ENCODE results near the gene UNK. TPM values are rescaled to one million over a fixed set of nuclear protein-coding genes. Genes with fewer than 3 reads are reported as not detected.
"Not testable (repeated sequence)": the region's sequence is repeated elsewhere in the genome, so short reads cannot be mapped to it uniquely, and the experiment has no call there.

The UNK gene
- total RNA-seq, 1 donor from 2014 or later = 16.8 TPM

- intact Hi-C loops (cut with DNase I) = no loop called here
- no peak for DNase-seq (ENCODE audit: low spot score)
Observed at GRCh38 chr17:75783069-75783783, 1.4 kb upstream of the UNK start.

- intact Hi-C loops (cut with DNase I) = loop anchor here (1.0 to 2.0 kb wide), 2 partner anchors 71 to 93 kb away; partner anchors contain the start of gene WBP2
- no peak for DNase-seq (ENCODE audit: low spot score)
Observed at GRCh38 chr17:75783803-75784472, 668 bp upstream of the UNK start.

GRCh38 chr17:75785016-75785890 is 647 bp downstream of the UNK start:
- intact Hi-C loops (cut with DNase I) = loop anchor here (2.0 to 5.0 kb wide), 2 partner anchors 42 to 70 kb away; partner anchors contain the start of gene WBP2
- DNase-seq (ENCODE audit: low spot score) = peak; percentile 96

- intact Hi-C loops (cut with DNase I) = no loop called here
- no peak for DNase-seq (ENCODE audit: low spot score)
Observed at GRCh38 chr17:75791254-75791653, 6.6 kb downstream of the UNK start.

GRCh38 chr17:75793460-75793859 is 8.9 kb downstream of the UNK start:
- intact Hi-C loops (cut with DNase I) = no loop called here
- DNase-seq (ENCODE audit: low spot score) = no peak

- DNase-seq (ENCODE audit: low spot score) = peak; percentile 2
- intact Hi-C loops (cut with DNase I) = no loop called here
Observed at GRCh38 chr17:75795820-75796607, 11.4 kb downstream of the UNK start.

- DNase-seq (ENCODE audit: low spot score) = peak; percentile 50
- intact Hi-C loops (cut with DNase I) = no loop called here
Observed at GRCh38 chr17:75799402-75799801, 14.8 kb downstream of the UNK start.

- intact Hi-C loops (cut with DNase I) = no loop called here
- no peak for DNase-seq (ENCODE audit: low spot score)
Observed at GRCh38 chr17:75803883-75804282, 19.3 kb downstream of the UNK start.

GRCh38 chr17:75806822-75807500 is 22.4 kb downstream of the UNK start:
- intact Hi-C loops (cut with DNase I) = no loop called here

GRCh38 chr17:75807861-75808260 is 23.3 kb downstream of the UNK start:
- DNase-seq (ENCODE audit: low spot score) = peak; percentile 67
- intact Hi-C loops (cut with DNase I) = loop anchor here (2.0 kb wide), 2 partner anchors 41 to 69 kb away; no protein-coding TSS in a partner anchor

More at GRCh38 chr17:75806822-75807500, 22.4 kb downstream of the UNK start:
- peak; percentile 50 for DNase-seq (ENCODE audit: low spot score)

GRCh38 chr17:75808549-75808904 is 23.9 kb downstream of the UNK start:
- no peak for DNase-seq (ENCODE audit: low spot score)
- intact Hi-C loops (cut with DNase I) = loop anchor here (2.0 kb wide), 2 partner anchors 40 to 68 kb away; no protein-coding TSS in a partner anchor

GRCh38 chr17:75808905-75809621 is 24.5 kb downstream of the UNK start:
- DNase-seq (ENCODE audit: low spot score) = peak; percentile 85
- intact Hi-C loops (cut with DNase I) = loop anchor here (2.0 kb wide), 2 partner anchors 40 to 68 kb away; no protein-coding TSS in a partner anchor

- intact Hi-C loops (cut with DNase I) = loop anchor here (2.0 kb wide), 2 partner anchors 39 to 67 kb away; no protein-coding TSS in a partner anchor
- DNase-seq (ENCODE audit: low spot score) = no peak
Observed at GRCh38 chr17:75809631-75810111, 25.1 kb downstream of the UNK start.

GRCh38 chr17:75810216-75810615 is 25.6 kb downstream of the UNK start:
- no peak for DNase-seq (ENCODE audit: low spot score)
- intact Hi-C loops (cut with DNase I) = no loop called here

- intact Hi-C loops (cut with DNase I) = not testable (repeated sequence)
Observed at GRCh38 chr17:75810756-75811155, 26.1 kb downstream of the UNK start.

GRCh38 chr17:75811174-75811573 is 26.6 kb downstream of the UNK start:
- intact Hi-C loops (cut with DNase I) = no loop called here
- DNase-seq (ENCODE audit: low spot score) = no peak

More at GRCh38 chr17:75810756-75811155, 26.1 kb downstream of the UNK start:
- DNase-seq (ENCODE audit: low spot score) = not testable (repeated sequence)

GRCh38 chr17:75812096-75813013 is 27.7 kb downstream of the UNK start:
- intact Hi-C loops (cut with DNase I) = no loop called here
- no peak for DNase-seq (ENCODE audit: low spot score)
